H4 (cell line): ENCODE results near the gene AKR1C1. TPM values are rescaled to one million over a fixed set of nuclear protein-coding genes. Genes with fewer than 3 reads are reported as not detected.
"Not testable (repeated sequence)": the region's sequence is repeated elsewhere in the genome, so short reads cannot be mapped to it uniquely, and the experiment has no call there.

Experiments used
- DNase-seq: peaks from one replicate; pipeline ENCODE4 v3.0.0-alpha.2; 2015; ENCODE audit warnings: low spot score
- total RNA-seq: library from RNA; depleted of rRNA; stranded (reverse); fragments of >200 nt; shearing (Covaris generic); gene quantifications from 2 replicates; pipeline ENCODE4 v1.2.3, GENCODE V29; 2014; rRNA removed

AKR1C1 gene
- total RNA-seq, 1 experiment from 2014 or later = 248 TPM

- no peak for DNase-seq
These were observed 54.9 kb downstream of the AKR1C1 start for GRCh38 chr10:5018134-5018533.

- peak; percentile 48 for DNase-seq
These were observed 55.6 kb downstream of the AKR1C1 start for GRCh38 chr10:5018671-5019277.

GRCh38 chr10:5019770-5020612, 56.8 kb downstream of the AKR1C1 start:
- not testable (repeated sequence) for DNase-seq

- not testable (repeated sequence) for DNase-seq
These were observed 58.5 kb downstream of the AKR1C1 start for GRCh38 chr10:5021624-5022290.

GRCh38 chr10:5023177-5023805, 60.1 kb downstream of the AKR1C1 start:
- no peak for DNase-seq

- DNase-seq = peak; percentile 37
These were observed 62.3 kb downstream of the AKR1C1 start for GRCh38 chr10:5025461-5025881.

GRCh38 chr10:5030989-5031388, 67.8 kb downstream of the AKR1C1 start:
- DNase-seq = no peak

GRCh38 chr10:5031588-5031987, 68.4 kb downstream of the AKR1C1 start:
- DNase-seq = not testable (repeated sequence)

GRCh38 chr10:5032444-5032843, 69.2 kb downstream of the AKR1C1 start:
- not testable (repeated sequence) for DNase-seq

Other genes with a start within 250 kb of the AKR1C1 start
- gene AKR1E2, start 137.2 kb upstream of the AKR1C1 start, total RNA-seq = not detected in 2 replicates
- gene AKR1C2, start 40.4 kb downstream of the AKR1C1 start, total RNA-seq = 74.6 and 115 TPM in 2 replicates
- gene AKR1C3, start 131.0 kb downstream of the AKR1C1 start, total RNA-seq = 80.8 and 92.2 TPM in 2 replicates
- 0.08 and 0.12 TPM in 2 replicates for gene AKR1C8, start 221.7 kb downstream of the AKR1C1 start, total RNA-seq
- gene AKR1C4, start 233.4 kb downstream of the AKR1C1 start, total RNA-seq = not detected in 2 replicates